Duodenal mucosa (tissue), 2 donors: ENCODE data around the gene TNNI3K.

Source experiments
- H3K27ac ChIP-seq: one replicate; pipeline ENCODE4 v1.7.0; 2013; ENCODE audit warnings: low read depth, low read length
- H3K27me3 ChIP-seq, 2 donors: one replicate each; pipeline ENCODE4 v1.7.0; 2013; ENCODE audit warnings: low read length in 2 of 2, control low read depth in 1 of 2; ENCODE audit not compliant: insufficient read depth in 2 of 2, control insufficient read depth in 1 of 2
- H3K36me3 ChIP-seq, 2 donors: one replicate each; pipeline ENCODE4 v1.7.0; 2013; ENCODE audit warnings: low read length in 2 of 2, control low read depth in 1 of 2; ENCODE audit not compliant: insufficient read depth in 2 of 2, control insufficient read depth in 1 of 2
- H3K4me1 ChIP-seq, 2 donors: one replicate each; pipeline ENCODE4 v1.7.0; 2013; ENCODE audit warnings: low read length in 2 of 2, control low read depth in 1 of 2; ENCODE audit not compliant: insufficient read depth in 2 of 2, control insufficient read depth in 1 of 2
- H3K4me3 ChIP-seq, 2 donors: one replicate each; pipeline ENCODE4 v1.7.0; 2013; ENCODE audit warnings: low read length in 2 of 2, low read depth in 1 of 2
- H3K9ac ChIP-seq, 2 donors: one replicate each; pipeline ENCODE4 v1.7.0; 2013; ENCODE audit warnings: low read length in 2 of 2, low read depth in 1 of 2
- H3K9me3 ChIP-seq, 2 donors: one replicate each; pipeline ENCODE4 v1.7.0; 2013; ENCODE audit warnings: low read length in 2 of 2, control low read depth in 1 of 2; ENCODE audit not compliant: control insufficient read depth in 1 of 2

Gene TNNI3K

GRCh38 chr1:74406759-74407158 lies 171.6 kb downstream of the TNNI3K start:
- H3K4me1 ChIP-seq, result no peaks in the 10 kb centered on the region
- H3K36me3 ChIP-seq, result no peaks in the 10 kb centered on the region
- H3K27ac ChIP-seq, result no peak overlapping the region
- H3K9me3 ChIP-seq, result no peaks in the 10 kb centered on the region
- H3K4me3 ChIP-seq, result no peak overlapping the region
- no peak overlapping the region for H3K9ac ChIP-seq
- no peaks in the 10 kb centered on the region for H3K27me3 ChIP-seq

DNA sequence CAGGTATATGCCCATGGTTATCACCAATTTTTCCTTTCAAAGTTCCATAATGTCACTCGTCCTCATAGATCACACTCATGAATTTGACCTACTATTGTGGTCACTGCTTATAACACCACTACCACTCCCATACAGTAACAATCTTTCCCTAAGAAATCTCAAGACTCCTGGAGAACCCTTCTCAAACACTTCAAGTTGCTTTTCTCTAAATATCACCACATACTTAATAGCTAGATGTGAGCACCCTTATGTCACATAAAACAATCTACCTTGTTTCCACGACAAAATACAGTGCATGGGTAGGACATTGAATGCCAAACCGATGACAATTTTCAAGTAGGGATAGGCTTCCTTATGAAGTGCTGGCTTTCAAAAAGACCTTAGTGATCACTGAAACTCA lies 172.7 kb downstream of the TNNI3K start:
- H3K9ac ChIP-seq, result no peak overlapping the region
- H3K4me3 ChIP-seq, result no peak overlapping the region
- no peaks in the 10 kb centered on the region for H3K36me3 ChIP-seq
- H3K27me3 ChIP-seq, result no peaks in the 10 kb centered on the region
- H3K9me3 ChIP-seq, result no peaks in the 10 kb centered on the region
- no peak overlapping the region for H3K27ac ChIP-seq
- H3K4me1 ChIP-seq, result no peaks in the 10 kb centered on the region

- Histone ChIP-seq H3K9ac (no peak overlapping the region), H3K4me1 (no peaks in the 10 kb centered on the region), H3K36me3 (no peaks in the 10 kb centered on the region), H3K9me3 (no peaks in the 10 kb centered on the region), H3K4me3 (no peak overlapping the region), H3K27ac (no peak overlapping the region), H3K27me3 (no peaks in the 10 kb centered on the region)
These were observed 177.1 kb downstream of the TNNI3K start for GRCh38 chr1:74412244-74412643.

DNA sequence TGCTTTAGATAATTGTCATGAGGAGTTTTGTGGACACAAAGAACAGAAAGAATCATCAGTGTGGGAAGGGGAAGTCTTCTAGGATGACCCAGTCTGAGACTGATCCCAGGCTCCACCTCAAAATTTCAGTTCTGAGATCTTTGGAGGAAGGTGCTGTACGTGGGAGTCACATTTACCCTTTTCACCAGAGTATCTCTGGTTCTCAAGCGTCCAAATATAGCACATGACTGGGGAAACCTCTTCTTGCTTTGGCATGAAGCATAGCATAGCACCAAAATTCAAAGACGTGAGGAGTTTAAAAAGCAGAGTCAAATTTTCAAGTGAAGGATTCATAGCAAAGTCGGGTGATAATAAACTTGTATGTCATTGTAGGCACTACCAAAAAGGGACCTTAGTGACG lies 180.7 kb downstream of the TNNI3K start:
- H3K27ac ChIP-seq, result no peak overlapping the region
- H3K4me1 ChIP-seq, result no peaks in the 10 kb centered on the region
- H3K9ac ChIP-seq, result no peak overlapping the region

DNA sequence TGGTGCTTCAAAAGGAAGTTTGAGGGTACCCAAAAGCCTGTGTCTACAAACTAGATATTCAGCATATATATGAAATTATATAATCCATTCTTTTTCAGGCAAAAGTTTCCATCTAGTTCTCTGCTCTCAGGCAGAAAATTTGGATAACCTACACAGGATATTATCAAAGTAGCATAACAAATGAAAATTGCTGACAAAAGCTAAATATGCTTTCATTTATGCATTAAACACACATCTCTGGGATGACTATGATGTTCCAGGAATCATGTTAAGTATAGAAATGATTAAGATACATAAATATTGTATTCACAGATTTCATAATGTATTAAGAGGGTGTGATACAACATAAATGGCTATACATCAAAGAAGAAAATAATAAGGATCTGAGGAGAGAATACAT lies 184.4 kb downstream of the TNNI3K start:
- Histone ChIP-seq H3K27me3 (no peaks in the 10 kb centered on the region), H3K9me3 (no peaks in the 10 kb centered on the region), H3K27ac (no peak overlapping the region), H3K9ac (no peak overlapping the region), H3K4me1 (no peaks in the 10 kb centered on the region), H3K36me3 (no peaks in the 10 kb centered on the region), H3K4me3 (no peak overlapping the region)

More for the DNA sequence above, 180.7 kb downstream of the TNNI3K start:
- Histone ChIP-seq H3K27me3 (no peaks in the 10 kb centered on the region), H3K4me3 (no peak overlapping the region), H3K9me3 (no peaks in the 10 kb centered on the region), H3K36me3 (no peaks in the 10 kb centered on the region)

DNA sequence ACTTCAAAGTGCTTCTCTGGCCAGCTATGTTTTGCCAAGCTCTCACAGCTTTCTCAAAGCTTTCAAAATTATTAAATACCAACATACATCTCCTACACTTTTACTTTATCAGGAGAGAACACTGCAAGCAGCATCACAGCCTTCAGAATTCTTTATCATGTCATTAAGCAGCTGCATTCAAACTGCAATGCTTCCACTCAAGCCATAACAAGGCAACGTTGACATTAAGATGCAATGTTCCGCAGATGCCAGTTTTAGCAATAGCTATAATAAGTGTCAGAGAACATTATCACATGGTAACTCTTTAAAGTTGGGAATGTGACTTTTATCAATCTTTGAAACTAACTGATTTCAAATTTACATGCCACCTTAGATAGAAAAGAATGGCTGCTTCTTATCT lies 185.3 kb downstream of the TNNI3K start:
- Histone ChIP-seq H3K9ac (no peak overlapping the region), H3K4me1 (no peaks in the 10 kb centered on the region), H3K27me3 (no peaks in the 10 kb centered on the region), H3K4me3 (no peak overlapping the region), H3K9me3 (no peaks in the 10 kb centered on the region), H3K36me3 (no peaks in the 10 kb centered on the region), H3K27ac (no peak overlapping the region)

GRCh38 chr1:74422421-74423292 lies 187.5 kb downstream of the TNNI3K start:
- H3K4me3 ChIP-seq, result no peak overlapping the region
- no peak overlapping the region for H3K9ac ChIP-seq
- no peaks in the 10 kb centered on the region for H3K4me1 ChIP-seq
- H3K36me3 ChIP-seq, result no peaks in the 10 kb centered on the region
- no peaks in the 10 kb centered on the region for H3K27me3 ChIP-seq
- no peaks in the 10 kb centered on the region for H3K9me3 ChIP-seq
- H3K27ac ChIP-seq, result no peak overlapping the region

- H3K9me3 ChIP-seq, result no peaks in the 10 kb centered on the region
- no peak overlapping the region for H3K27ac ChIP-seq
- H3K27me3 ChIP-seq, result no peaks in the 10 kb centered on the region
- no peak overlapping the region for H3K4me3 ChIP-seq
- no peaks in the 10 kb centered on the region for H3K4me1 ChIP-seq
- H3K36me3 ChIP-seq, result no peaks in the 10 kb centered on the region
- H3K9ac ChIP-seq, result no peak overlapping the region
These were observed 188.3 kb downstream of the TNNI3K start for GRCh38 chr1:74423471-74423870.

DNA sequence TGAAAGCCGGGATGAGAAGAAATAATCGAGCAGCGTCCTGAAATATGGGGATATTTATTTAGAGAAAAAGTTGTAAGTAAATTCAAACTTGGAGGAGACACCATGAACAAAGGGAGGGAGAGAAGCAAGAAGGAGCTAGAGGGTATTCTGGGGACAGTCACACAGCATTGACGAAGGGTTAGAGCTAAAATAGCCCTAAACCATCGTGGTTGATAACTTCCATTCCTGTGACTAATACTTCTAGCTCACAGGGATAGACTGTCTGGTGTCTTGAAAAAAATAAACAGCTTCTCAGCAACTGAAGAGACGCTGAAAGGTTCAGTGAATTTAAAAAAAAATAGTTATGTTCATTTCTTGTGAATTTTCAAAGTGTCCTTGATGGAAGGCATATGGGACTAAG lies 190.5 kb downstream of the TNNI3K start:
- no peaks in the 10 kb centered on the region for H3K36me3 ChIP-seq
- H3K9me3 ChIP-seq, result no peaks in the 10 kb centered on the region
- H3K4me1 ChIP-seq, result no peaks in the 10 kb centered on the region
- H3K4me3 ChIP-seq, result no peak overlapping the region
- no peak overlapping the region for H3K27ac ChIP-seq
- H3K27me3 ChIP-seq, result no peaks in the 10 kb centered on the region
- H3K9ac ChIP-seq, result no peak overlapping the region

DNA sequence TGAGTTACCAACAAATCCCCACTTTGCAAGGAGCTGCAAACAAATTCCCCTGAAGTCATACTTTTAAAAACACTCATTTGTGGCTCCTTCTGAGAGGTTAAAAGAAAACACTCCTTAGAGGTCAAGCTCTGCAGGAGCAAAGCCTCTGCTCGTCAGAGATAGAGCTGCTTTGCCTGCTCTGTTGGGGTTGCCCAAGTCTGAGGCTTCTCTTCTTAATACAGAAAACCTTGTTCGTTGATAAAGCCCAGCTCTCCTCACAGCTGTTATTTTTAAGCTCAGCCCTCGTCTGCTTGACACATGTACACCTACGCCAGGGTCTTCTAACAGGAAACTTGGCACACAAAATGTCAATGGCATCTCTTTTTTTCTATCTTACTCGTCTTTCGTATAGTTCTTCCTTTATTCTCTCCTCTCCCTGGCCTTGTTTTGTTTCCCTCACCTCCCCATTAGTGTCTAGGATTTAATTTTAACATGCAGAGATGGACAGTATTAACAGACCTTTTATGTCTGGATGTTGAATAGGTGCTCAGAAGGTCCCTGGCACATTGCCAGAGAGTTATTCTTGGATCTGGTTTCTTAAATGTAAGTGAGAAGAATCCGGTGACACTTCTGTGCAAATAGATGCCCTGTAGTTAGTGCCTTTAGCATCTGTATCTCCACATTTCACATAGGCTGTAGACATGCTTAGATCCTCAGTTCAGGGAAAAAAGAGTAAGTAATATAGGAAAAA lies 191.2 kb downstream of the TNNI3K start:
- Histone ChIP-seq H3K36me3 (no peaks in the 10 kb centered on the region), H3K27me3 (no peaks in the 10 kb centered on the region), H3K4me3 (no peak overlapping the region), H3K4me1 (no peaks in the 10 kb centered on the region), H3K9ac (no peak overlapping the region), H3K9me3 (no peaks in the 10 kb centered on the region), H3K27ac (no peak overlapping the region)
